LNCaP clone FGC (cell line): ENCODE results near the gene SMYD3.
"Not testable (repeated sequence)": the region's sequence is repeated elsewhere in the genome, so short reads cannot be mapped to it uniquely, and the experiment has no call there.

Source experiments
- DNase-seq: peaks from one replicate; pipeline ENCODE4 v3.0.0-alpha.2; 2011; ENCODE audit warnings: low read depth
- H3K4me3 ChIP-seq: 2 replicates; pipeline ENCODE4 v1.5.1; 2011; ENCODE audit warnings: mild to moderate bottlenecking, low read depth, low read length, control low read depth
- CTCF ChIP-seq: IDR thresholded peaks from 2 replicates; pipeline ENCODE4 v1.5.1; 2012; ENCODE audit warnings: mild to moderate bottlenecking; ENCODE audit not compliant: control insufficient read depth, insufficient read depth; ENCODE audit errors: extremely low read depth

SMYD3 gene

DNA sequence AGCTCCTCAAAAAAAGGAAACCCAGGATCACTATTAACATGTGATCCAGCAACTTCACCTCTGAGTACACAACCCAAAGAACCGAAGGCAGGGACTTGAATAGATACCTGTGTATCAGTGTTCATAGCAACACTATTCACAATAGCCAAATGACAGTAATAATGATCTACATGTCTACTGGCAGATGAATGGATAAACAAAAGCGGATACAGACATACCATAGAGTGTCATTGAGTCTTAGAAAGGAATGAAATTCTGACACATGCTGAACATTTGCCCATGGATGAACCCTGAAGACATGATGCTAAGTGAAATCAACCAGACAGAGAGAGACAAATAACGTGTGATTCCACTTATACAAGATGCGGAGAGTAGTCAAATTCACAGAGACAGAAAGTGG lies 788.1 kb downstream of the SMYD3 start:
- no peak for DNase-seq
- no peak overlapping the region for H3K4me3 ChIP-seq
- no peak for TF ChIP-seq CTCF

- H3K4me3 ChIP-seq: no peak overlapping the region
- no peak for DNase-seq
- no peak for TF ChIP-seq CTCF
Observed at GRCh38 chr1:245718123-245718522, 789.0 kb downstream of the SMYD3 start.

DNA sequence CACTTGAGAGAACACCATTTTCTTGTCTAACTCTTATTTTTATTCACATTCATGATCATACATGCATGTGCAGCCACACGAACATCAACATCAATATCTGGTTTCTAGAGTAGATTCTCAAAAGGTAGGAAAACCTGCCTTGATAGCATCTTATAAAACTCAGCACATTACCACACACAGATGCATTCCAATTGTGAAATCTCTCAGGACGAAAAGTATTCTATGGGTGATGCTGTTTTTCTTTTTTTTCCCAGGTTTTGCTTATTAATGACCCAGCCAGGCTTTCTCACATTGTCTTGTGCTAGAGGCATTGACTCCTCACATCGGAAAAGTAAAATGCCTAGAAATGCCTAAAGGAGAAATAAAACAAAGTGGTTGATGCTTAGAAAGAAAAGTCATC lies 789.5 kb downstream of the SMYD3 start:
- no peak for TF ChIP-seq CTCF
- DNase-seq: no peak
- no peak overlapping the region for H3K4me3 ChIP-seq

DNA sequence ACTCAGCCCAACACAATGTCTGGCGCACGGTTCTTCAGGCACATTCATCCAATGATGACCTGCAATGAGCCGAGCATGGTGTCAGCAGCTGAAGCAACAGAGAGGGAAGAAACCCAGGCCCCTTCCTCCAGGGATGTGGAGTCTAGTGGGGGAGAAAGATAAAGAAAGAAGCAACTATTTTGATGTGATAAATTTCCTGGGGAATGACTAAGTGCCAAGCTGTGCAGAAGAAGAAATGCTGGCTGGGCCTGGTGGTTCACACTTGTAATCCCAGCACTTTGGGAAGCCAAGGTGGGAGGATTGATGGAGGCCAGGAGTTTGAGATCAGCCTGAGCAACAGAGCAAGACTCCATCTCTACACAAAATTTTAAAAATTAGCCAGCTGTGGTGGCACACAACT lies 790.5 kb downstream of the SMYD3 start:
- no peak for TF ChIP-seq CTCF
- no peak for DNase-seq
- H3K4me3 ChIP-seq: no peak overlapping the region

GRCh38 chr1:245715970-245716369 lies 791.1 kb downstream of the SMYD3 start:
- no peak for TF ChIP-seq CTCF
- no peak for DNase-seq
- no peak overlapping the region for H3K4me3 ChIP-seq

- H3K4me3 ChIP-seq: no peak overlapping the region
- DNase-seq: no peak
- no peak for TF ChIP-seq CTCF
Observed at GRCh38 chr1:245715291-245715701, 791.8 kb downstream of the SMYD3 start.

DNA sequence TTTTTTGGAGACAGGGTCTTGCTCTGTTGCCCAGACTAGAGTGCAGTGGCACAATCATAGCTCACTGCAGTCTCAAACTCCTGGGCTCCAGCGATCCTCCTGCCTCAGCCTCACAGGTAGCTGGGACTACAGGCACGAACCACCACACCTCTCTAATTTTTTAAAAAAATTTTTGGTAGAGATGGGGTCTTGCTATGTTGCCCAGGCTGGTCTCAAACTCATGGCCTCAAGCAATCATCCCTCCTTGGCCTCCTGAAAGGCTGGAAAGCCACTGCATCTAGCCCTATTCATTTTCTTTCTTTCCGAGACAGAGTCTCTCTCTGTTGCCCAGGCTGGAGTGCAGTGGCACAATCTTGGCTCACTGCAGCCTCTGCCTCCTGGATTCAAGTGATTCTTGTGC lies 793.1 kb downstream of the SMYD3 start:
- not testable (repeated sequence) for H3K4me3 ChIP-seq, DNase-seq
